Subcutaneous abdominal adipose tissue (tissue), 5 donors: ENCODE measurements around the gene FSTL5.

ENCODE experiments used
- H3K27ac ChIP-seq: one replicate; pipeline ENCODE4 v1.7.0; 2013; ENCODE audit warnings: low read depth, mild to moderate bottlenecking, inconsistent platforms, low read length, moderate library complexity
- H3K27me3 ChIP-seq, 5 donors: one replicate each; pipeline ENCODE4 v1.7.0; 2013; ENCODE audit warnings: low read length in 5 of 5, inconsistent platforms in 1 of 5; ENCODE audit not compliant: control insufficient read depth in 5 of 5, insufficient read depth in 4 of 5
- H3K36me3 ChIP-seq, 5 donors: one replicate each; pipeline ENCODE4 v1.7.0; 2013; ENCODE audit warnings: low read length in 5 of 5; ENCODE audit not compliant: control insufficient read depth in 5 of 5, insufficient read depth in 5 of 5
- H3K4me1 ChIP-seq, 5 donors: one replicate each; pipeline ENCODE4 v1.7.0; 2013; ENCODE audit warnings: low read length in 5 of 5, mild to moderate bottlenecking in 3 of 5, moderate library complexity in 1 of 5; ENCODE audit not compliant: control insufficient read depth in 5 of 5, insufficient read depth in 5 of 5
- H3K4me3 ChIP-seq, 5 donors: one replicate each; pipeline ENCODE4 v1.7.0; 2013; ENCODE audit warnings: low read length in 5 of 5, low read depth in 1 of 5
- H3K9ac ChIP-seq, 5 donors: one replicate each; pipeline ENCODE4 v1.7.0; 2013; ENCODE audit warnings: low read length in 5 of 5, mild to moderate bottlenecking in 4 of 5, moderate library complexity in 3 of 5
- H3K9me3 ChIP-seq, 5 donors: one replicate each; pipeline ENCODE4 v1.7.0; 2013; ENCODE audit warnings: low read length in 5 of 5; ENCODE audit not compliant: control insufficient read depth in 5 of 5
- donor health status: healthy.
- donor health status: healthy.
- donor health status: healthy.
- donor health status: healthy.
- donor health status: healthy.

Gene FSTL5

GRCh38 chr4:161817914-161818313 is 345.9 kb downstream of the FSTL5 start:
- no peak overlapping the region for H3K4me3 ChIP-seq

GRCh38 chr4:161816958-161817357 is 346.8 kb downstream of the FSTL5 start:
- no peak overlapping the region for H3K9ac ChIP-seq

More at GRCh38 chr4:161817914-161818313, 345.9 kb downstream of the FSTL5 start:
- H3K27ac ChIP-seq, result no peak overlapping the region
- no peaks in the 10 kb centered on the region for H3K36me3 ChIP-seq
- H3K9ac ChIP-seq, result no peak overlapping the region
- no peaks in the 10 kb centered on the region for H3K4me1 ChIP-seq
- peaks cover 0 to 15% (median 10%) of the 10 kb centered on the region in 5 donors for H3K9me3 ChIP-seq
- no peaks in the 10 kb centered on the region for H3K27me3 ChIP-seq

GRCh38 chr4:161815841-161816240 is 348.0 kb downstream of the FSTL5 start:
- no peak overlapping the region for H3K4me3 ChIP-seq
- H3K27ac ChIP-seq, result no peak overlapping the region
- no peaks in the 10 kb centered on the region for H3K27me3 ChIP-seq

More at GRCh38 chr4:161816958-161817357, 346.8 kb downstream of the FSTL5 start:
- Histone ChIP-seq H3K4me3 (no peak overlapping the region), H3K4me1 (no peaks in the 10 kb centered on the region), H3K27me3 (no peaks in the 10 kb centered on the region), H3K9me3 (peaks cover 0 to 6% (median 0%) of the 10 kb centered on the region in 5 donors), H3K36me3 (no peaks in the 10 kb centered on the region), H3K27ac (no peak overlapping the region)

GRCh38 chr4:161813889-161814288 is 349.9 kb downstream of the FSTL5 start:
- H3K9me3 ChIP-seq, result no peaks in the 10 kb centered on the region
- no peak overlapping the region for H3K4me3 ChIP-seq
- H3K9ac ChIP-seq, result no peak overlapping the region
- H3K27ac ChIP-seq, result no peak overlapping the region
- no peaks in the 10 kb centered on the region for H3K36me3 ChIP-seq
- H3K27me3 ChIP-seq, result no peaks in the 10 kb centered on the region
- H3K4me1 ChIP-seq, result no peaks in the 10 kb centered on the region

More at GRCh38 chr4:161815841-161816240, 348.0 kb downstream of the FSTL5 start:
- Histone ChIP-seq H3K9ac (no peak overlapping the region), H3K36me3 (no peaks in the 10 kb centered on the region), H3K9me3 (no peaks in the 10 kb centered on the region), H3K4me1 (no peaks in the 10 kb centered on the region)

- no peaks in the 10 kb centered on the region for H3K27me3 ChIP-seq
- no peaks in the 10 kb centered on the region for H3K36me3 ChIP-seq
- no peaks in the 10 kb centered on the region for H3K9me3 ChIP-seq
- H3K4me3 ChIP-seq, result no peak overlapping the region
- H3K9ac ChIP-seq, result no peak overlapping the region
- no peaks in the 10 kb centered on the region for H3K4me1 ChIP-seq
- no peak overlapping the region for H3K27ac ChIP-seq
Measured at GRCh38 chr4:161813389-161813788, 350.4 kb downstream of the FSTL5 start.

- no peak overlapping the region for H3K4me3 ChIP-seq
- H3K9me3 ChIP-seq, result no peaks in the 10 kb centered on the region
- H3K9ac ChIP-seq, result no peak overlapping the region
- H3K27me3 ChIP-seq, result no peaks in the 10 kb centered on the region
- H3K36me3 ChIP-seq, result no peaks in the 10 kb centered on the region
- H3K4me1 ChIP-seq, result no peaks in the 10 kb centered on the region
- H3K27ac ChIP-seq, result no peak overlapping the region
Measured at GRCh38 chr4:161803171-161803570, 360.6 kb downstream of the FSTL5 start.

- Histone ChIP-seq H3K9me3 (no peaks in the 10 kb centered on the region), H3K9ac (no peak overlapping the region), H3K36me3 (no peaks in the 10 kb centered on the region), H3K27me3 (no peaks in the 10 kb centered on the region), H3K27ac (no peak overlapping the region), H3K4me3 (no peak overlapping the region), H3K4me1 (no peaks in the 10 kb centered on the region)
Measured at GRCh38 chr4:161799710-161800109, 364.1 kb downstream of the FSTL5 start.

- Histone ChIP-seq H3K27ac (no peak overlapping the region), H3K4me3 (no peak overlapping the region), H3K4me1 (no peaks in the 10 kb centered on the region), H3K27me3 (no peaks in the 10 kb centered on the region), H3K36me3 (no peaks in the 10 kb centered on the region), H3K9ac (no peak overlapping the region), H3K9me3 (peaks cover 0 to 16% (median 14%) of the 10 kb centered on the region in 5 donors)
Measured at GRCh38 chr4:161792991-161793390, 370.8 kb downstream of the FSTL5 start.

GRCh38 chr4:161791796-161792556 is 371.8 kb downstream of the FSTL5 start:
- Histone ChIP-seq H3K36me3 (no peaks in the 10 kb centered on the region), H3K27ac (no peak overlapping the region), H3K9ac (no peak overlapping the region), H3K27me3 (no peaks in the 10 kb centered on the region), H3K4me1 (no peaks in the 10 kb centered on the region), H3K9me3 (peaks cover 0 to 16% (median 14%) of the 10 kb centered on the region in 5 donors), H3K4me3 (no peak overlapping the region)

GRCh38 chr4:161767116-161767515 is 396.7 kb downstream of the FSTL5 start:
- Histone ChIP-seq H3K4me1 (no peaks in the 10 kb centered on the region), H3K9me3 (no peaks in the 10 kb centered on the region), H3K27ac (no peak overlapping the region), H3K9ac (no peak overlapping the region), H3K27me3 (no peaks in the 10 kb centered on the region), H3K4me3 (no peak overlapping the region), H3K36me3 (no peaks in the 10 kb centered on the region)
